ENCODE measurements around the gene CLC.
A peak's percentile ranks its signal among the peaks of the same experiment; 100 is the strongest.
"Not testable (repeated sequence)": the region's sequence is repeated elsewhere in the genome, so short reads cannot be mapped to it uniquely, and the experiment has no call there.

The CLC gene

DNA sequence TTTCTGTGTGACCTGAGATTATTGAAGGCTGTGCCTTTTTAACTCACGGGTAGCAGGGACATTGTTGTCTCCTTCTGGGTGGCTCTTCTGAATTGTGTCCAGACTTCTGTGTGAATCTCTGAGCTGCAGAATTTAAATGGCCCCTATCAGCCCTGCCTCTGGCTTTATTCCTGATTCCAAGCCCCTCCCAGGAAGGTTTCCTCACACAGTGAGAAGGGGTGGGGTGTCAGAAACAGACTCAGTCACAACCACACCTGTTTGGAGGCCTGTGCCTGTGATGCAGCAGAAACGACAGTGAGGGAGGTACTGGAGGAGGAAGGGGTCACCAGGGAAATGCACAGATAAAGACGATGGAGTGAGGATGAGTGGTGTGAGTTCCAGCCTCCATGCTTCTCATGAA lies at the start of gene CLC:
Gene CLC, minus strand, starts transcription at position 139 of the 400 bp plus-strand sequence. Its CDS starts 77 bp downstream, at position 62.
- no peak within 1 kb of the TSS for H3K4me3 ChIP-seq (ENCODE audit: low read depth, low read length)
- no peak for DNase-seq (ENCODE audit: low read depth)
- TF ChIP-seq, protein P1, sequence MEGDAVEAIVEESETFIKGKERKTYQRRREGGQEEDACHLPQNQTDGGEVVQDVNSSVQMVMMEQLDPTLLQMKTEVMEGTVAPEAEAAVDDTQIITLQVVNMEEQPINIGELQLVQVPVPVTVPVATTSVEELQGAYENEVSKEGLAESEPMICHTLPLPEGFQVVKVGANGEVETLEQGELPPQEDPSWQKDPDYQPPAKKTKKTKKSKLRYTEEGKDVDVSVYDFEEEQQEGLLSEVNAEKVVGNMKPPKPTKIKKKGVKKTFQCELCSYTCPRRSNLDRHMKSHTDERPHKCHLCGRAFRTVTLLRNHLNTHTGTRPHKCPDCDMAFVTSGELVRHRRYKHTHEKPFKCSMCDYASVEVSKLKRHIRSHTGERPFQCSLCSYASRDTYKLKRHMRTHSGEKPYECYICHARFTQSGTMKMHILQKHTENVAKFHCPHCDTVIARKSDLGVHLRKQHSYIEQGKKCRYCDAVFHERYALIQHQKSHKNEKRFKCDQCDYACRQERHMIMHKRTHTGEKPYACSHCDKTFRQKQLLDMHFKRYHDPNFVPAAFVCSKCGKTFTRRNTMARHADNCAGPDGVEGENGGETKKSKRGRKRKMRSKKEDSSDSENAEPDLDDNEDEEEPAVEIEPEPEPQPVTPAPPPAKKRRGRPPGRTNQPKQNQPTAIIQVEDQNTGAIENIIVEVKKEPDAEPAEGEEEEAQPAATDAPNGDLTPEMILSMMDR (IDR thresholded peaks at IDR 0.05; ENCODE audit: insufficient read depth, low read depth, low read length, missing control alignments) = no peak

DNA sequence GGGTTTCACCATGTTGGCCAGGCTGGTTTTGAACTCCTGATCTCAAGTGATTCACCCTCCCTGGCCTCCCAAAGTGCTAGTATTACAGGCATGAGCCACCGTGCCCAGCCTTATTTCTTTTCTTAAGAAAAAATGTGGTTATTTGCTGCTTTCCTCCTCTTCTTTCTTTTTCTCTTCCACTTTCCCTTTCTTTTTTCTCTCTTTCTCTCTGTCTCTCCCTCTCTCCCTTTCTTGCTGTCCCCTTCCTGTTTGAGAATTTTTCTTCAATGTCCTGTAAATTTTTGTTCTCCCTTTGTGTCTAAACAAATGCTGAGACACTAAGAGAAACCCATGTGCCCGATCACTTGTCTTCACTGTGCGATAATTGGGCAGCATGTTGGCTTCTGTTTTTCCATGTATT lies 43.1 kb upstream of the CLC start:
- TF ChIP-seq, protein P1 (IDR thresholded peaks at IDR 0.05; ENCODE audit: insufficient read depth, low read depth, low read length, missing control alignments) = no peak
- no peak overlapping the region for H3K4me3 ChIP-seq (ENCODE audit: low read depth, low read length)
- no peak for DNase-seq (ENCODE audit: low read depth)

DNA sequence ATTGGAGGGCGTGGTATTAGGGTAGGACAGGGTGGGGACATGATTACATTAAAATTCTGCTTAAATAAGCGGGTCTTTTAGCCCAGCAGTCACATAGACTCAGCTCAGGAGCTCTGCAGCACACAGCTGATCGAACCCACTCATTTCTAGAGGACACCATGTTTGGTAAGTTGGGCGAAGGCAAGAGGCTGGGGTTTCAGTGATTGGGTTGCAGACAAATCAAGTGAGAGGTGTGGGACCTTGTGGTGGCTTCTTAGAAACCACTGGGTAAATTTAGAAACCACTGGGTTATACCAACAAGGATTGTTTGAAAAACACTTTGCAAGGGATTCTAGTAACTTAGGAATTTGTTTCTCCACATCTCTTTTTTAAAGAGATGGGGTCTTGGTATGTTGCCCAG lies 40.9 kb upstream of the CLC start, which contains the start of gene LEUTX:
Gene LEUTX, plus strand, starts transcription at position 92 of the 400 bp plus-strand sequence. Its CDS starts 67 bp downstream, at position 159.
- TF ChIP-seq, protein P1 (IDR thresholded peaks at IDR 0.05; ENCODE audit: insufficient read depth, low read depth, low read length, missing control alignments) = no peak
- DNase-seq (ENCODE audit: low read depth) = peak; percentile 86
- H3K4me3 ChIP-seq (ENCODE audit: low read depth, low read length) = no peak within 1 kb of the TSS

DNA sequence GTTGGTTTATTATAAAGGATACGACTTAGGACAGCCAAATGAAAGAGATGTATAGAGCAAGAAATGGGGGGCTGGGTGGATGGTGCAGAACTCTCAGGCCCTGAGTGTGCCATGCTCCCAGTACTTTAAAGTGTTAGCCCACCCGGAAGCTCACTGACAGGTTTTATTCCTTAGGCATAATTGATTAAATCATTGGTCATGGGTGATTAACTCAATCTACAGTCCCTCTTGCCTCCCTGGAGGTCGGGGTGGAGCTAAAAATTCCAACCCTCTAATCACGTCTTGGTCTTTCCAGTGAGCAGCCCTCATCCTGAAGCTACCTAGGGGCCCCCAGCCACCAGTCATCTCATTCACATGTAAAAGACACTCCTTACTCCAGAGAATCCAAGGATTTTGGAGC lies 31.0 kb upstream of the CLC start:
- H3K4me3 ChIP-seq (ENCODE audit: low read depth, low read length) = no peak overlapping the region
- TF ChIP-seq, protein P1 (IDR thresholded peaks at IDR 0.05; ENCODE audit: insufficient read depth, low read depth, low read length, missing control alignments) = no peak
- DNase-seq (ENCODE audit: low read depth) = no peak

DNA sequence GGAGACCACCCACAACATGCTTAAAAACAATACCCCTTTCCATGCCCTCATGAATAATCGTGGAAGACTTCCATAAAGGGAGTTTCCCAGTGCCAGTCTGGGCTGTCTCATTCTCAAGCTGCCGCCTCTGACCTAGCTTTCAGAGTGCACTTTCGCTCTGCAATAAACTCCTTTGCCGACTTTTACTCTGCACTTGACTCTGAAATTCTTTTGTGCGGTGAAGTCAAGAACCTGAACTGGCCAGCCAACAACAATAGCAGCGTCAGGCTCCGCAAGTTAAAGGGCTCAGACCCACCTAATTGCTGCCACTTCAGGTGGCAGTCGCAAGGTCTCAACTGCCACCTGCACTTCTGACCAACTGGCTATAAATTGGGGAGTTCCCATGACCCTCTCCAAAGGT lies 30.5 kb upstream of the CLC start:
- TF ChIP-seq, protein P1 (IDR thresholded peaks at IDR 0.05; ENCODE audit: insufficient read depth, low read depth, low read length, missing control alignments) = no peak
- no peak overlapping the region for H3K4me3 ChIP-seq (ENCODE audit: low read depth, low read length)
- no peak for DNase-seq (ENCODE audit: low read depth)

DNA sequence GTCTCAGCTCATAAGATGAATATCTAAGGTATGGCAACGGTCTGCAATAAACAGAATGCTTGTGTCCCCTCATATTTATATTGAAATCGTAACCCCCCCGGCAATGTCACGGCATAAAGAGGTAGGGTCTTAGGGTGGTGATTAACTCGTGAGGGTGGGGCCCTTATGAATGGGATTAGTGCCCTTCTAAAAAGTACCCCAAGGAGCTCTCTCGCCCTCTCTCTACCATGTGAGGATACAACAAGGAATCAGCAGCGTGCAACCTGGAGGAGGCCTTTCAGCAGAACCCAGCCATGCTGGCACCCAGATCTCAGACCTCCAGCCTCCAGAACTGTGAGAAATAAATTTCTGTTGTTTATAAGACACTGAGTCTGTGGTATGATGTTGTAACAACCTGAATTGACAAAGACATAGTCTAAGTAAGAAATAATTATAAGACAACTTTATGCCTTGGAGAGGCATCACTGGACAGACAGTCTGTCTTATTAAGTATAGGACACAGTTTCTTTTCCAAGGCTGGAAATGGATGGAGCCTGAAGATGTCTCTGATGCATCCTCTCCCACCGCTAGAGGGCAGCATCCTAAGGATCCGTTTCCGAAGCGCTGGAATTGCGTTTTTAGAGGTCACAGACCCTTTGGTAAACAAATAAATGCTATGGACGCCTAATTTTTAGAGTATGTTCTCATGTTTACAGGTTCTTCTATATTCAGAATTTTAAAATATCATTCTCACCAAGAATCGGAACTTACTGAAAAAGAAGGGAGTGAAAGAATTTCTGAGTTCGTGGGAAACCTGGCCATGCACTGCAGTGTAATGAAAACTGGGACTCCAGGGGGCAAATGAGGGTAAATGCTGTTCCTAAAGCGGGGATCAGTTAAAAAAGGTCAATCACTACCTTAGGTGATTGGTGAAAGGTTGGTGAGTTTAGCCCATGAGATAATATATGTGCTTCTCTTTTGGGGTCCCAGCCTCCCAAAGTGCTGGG lies 27.6 kb upstream of the CLC start:
- TF ChIP-seq, protein P1 (IDR thresholded peaks at IDR 0.05; ENCODE audit: insufficient read depth, low read depth, low read length, missing control alignments) = peak; percentile 69
- peak; percentile 49 for DNase-seq (ENCODE audit: low read depth)
- H3K4me3 ChIP-seq (ENCODE audit: low read depth, low read length) = no peak overlapping the region

DNA sequence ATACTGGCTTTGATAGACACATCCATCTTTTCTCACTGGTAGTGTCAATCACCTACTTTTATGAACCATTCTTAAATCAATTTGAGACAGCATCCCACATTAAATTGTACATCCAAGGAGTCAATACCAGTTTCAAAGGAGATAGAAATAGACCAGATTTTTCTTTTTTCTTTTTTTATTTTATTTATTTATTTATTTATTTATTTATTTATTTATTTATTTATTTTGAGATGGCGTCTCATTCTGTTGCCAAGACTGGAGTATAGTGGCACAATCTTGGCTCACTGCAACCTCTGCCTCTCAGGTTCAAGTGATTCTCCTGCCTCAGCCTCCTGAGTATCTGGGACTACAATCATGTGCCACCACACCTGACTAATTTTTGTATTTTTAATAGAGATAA lies 24.0 kb upstream of the CLC start:
- not testable (repeated sequence) for DNase-seq (ENCODE audit: low read depth); H3K4me3 ChIP-seq (ENCODE audit: low read depth, low read length)
